HEK293T (cell line): ENCODE data around the gene FILIP1L.

Source experiments
- CTCF ChIA-PET: fragments of 350-600 bp; formaldehyde crosslinking; extraction: SDS; loops from one replicate; lab custom pipeline; 2021; ENCODE audit warnings: antibody characterized with exemption, inconsistent platforms; lab: Yijun Ruan, JAX
- POLR2A ChIA-PET: fragments of 350-600 bp; formaldehyde crosslinking; extraction: SDS; loops from one replicate; lab custom pipeline; 2020; ENCODE audit warnings: antibody characterized with exemption, inconsistent platforms; lab: Yijun Ruan, JAX
- DNase-seq: peaks from one replicate; pipeline ENCODE4 v3.0.0; 2012; ENCODE audit warnings: mixed read lengths; ENCODE audit errors: extremely low spot score
- ARNT ChIP-seq: fragments of 450-650 bp; IDR thresholded peaks from 2 replicates; pipeline ENCODE4 v1.6.1; 2017; ENCODE audit warnings: mild to moderate bottlenecking
- BHLHE40 ChIP-seq: fragments of 450-650 bp; IDR thresholded peaks from 2 replicates; pipeline ENCODE4 v1.6.1; 2016; ENCODE audit warnings: mild to moderate bottlenecking, moderate library complexity, borderline replicate concordance
- CTBP1 ChIP-seq: fragments of 450-650 bp; IDR thresholded peaks from 2 replicates; pipeline ENCODE4 v1.6.1; 2016; ENCODE audit warnings: borderline replicate concordance
- ELF4 ChIP-seq: fragments of 450-650 bp; IDR thresholded peaks from 2 replicates; pipeline ENCODE4 v1.6.1; 2017; ENCODE audit warnings: antibody characterized with exemption
- FOXA1 ChIP-seq: fragments of 450-650 bp; IDR thresholded peaks from 2 replicates; pipeline ENCODE4 v1.6.1; 2016; ENCODE audit warnings: mild to moderate bottlenecking
- FOXK2 ChIP-seq: fragments of 450-650 bp; IDR thresholded peaks from 2 replicates; pipeline ENCODE4 v1.6.1; 2016; ENCODE audit warnings: mild to moderate bottlenecking
- FOXM1 ChIP-seq: fragments of 450-650 bp; IDR thresholded peaks from 2 replicates; pipeline ENCODE4 v1.6.1; 2017; ENCODE audit warnings: mild to moderate bottlenecking, borderline replicate concordance
- HDGF ChIP-seq: fragments of 450-650 bp; IDR thresholded peaks from 2 replicates; pipeline ENCODE4 v1.6.1; 2017; ENCODE audit warnings: antibody characterized with exemption, borderline replicate concordance
- L3MBTL2 ChIP-seq: fragments of 450-650 bp; conservative IDR thresholded peaks from 2 replicates; pipeline ENCODE4 v1.6.1; 2016; ENCODE audit warnings: mild to moderate bottlenecking
- LEF1 ChIP-seq: fragments of 450-650 bp; IDR thresholded peaks from 2 replicates; pipeline ENCODE4 v1.6.1; 2017; ENCODE audit warnings: mild to moderate bottlenecking, borderline replicate concordance
- NFRKB ChIP-seq: fragments of 450-650 bp; IDR thresholded peaks from 2 replicates; pipeline ENCODE4 v1.6.1; 2016; ENCODE audit warnings: mild to moderate bottlenecking, moderate library complexity
- SP1 ChIP-seq: fragments of 450-650 bp; IDR thresholded peaks from 2 replicates; pipeline ENCODE4 v1.6.1; 2017
- SUZ12 ChIP-seq: fragments of 450-650 bp; IDR thresholded peaks from 2 replicates; pipeline ENCODE4 v1.6.1; 2016; ENCODE audit warnings: mild to moderate bottlenecking
- TARDBP ChIP-seq: fragments of 450-650 bp; IDR thresholded peaks from 2 replicates; pipeline ENCODE4 v1.6.1; 2016
- ZNF384 ChIP-seq: fragments of 450-650 bp; IDR thresholded peaks from 2 replicates; pipeline ENCODE4 v1.6.1; 2016
- TF ChIP-seq, protein P1 (sequence below): fragments of 450-650 bp; IDR thresholded peaks from 2 replicates; pipeline ENCODE4 v1.6.1; 2016

The FILIP1L gene

DNA sequence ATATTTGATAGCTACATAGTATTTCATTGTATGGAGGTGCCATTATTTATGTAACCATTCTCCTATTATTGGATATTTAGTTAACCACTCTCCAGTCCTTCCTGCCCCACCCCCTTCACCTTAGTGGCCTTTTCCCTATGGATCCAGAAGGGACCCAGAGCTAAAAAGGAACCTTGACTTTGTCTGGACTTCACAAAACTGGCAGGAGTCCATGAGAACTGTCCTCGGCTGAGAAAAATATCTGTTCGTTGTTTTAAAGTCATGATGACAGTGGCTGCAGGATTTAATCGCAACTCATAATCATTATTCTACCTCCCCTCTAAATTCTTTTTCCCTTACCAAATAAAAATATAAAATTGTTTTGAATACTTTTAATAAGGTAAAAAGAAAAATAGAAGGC, 166.9 kb downstream of the FILIP1L start:
- POLR2A ChIA-PET: no interaction called here
- no peak for DNase-seq
- CTCF ChIA-PET: interaction anchor here (0.6 kb wide), 1 partner anchor 181 kb away, joined by 3 read pairs; no protein-coding TSS in a partner anchor
- TF ChIP-seq, protein P1, sequence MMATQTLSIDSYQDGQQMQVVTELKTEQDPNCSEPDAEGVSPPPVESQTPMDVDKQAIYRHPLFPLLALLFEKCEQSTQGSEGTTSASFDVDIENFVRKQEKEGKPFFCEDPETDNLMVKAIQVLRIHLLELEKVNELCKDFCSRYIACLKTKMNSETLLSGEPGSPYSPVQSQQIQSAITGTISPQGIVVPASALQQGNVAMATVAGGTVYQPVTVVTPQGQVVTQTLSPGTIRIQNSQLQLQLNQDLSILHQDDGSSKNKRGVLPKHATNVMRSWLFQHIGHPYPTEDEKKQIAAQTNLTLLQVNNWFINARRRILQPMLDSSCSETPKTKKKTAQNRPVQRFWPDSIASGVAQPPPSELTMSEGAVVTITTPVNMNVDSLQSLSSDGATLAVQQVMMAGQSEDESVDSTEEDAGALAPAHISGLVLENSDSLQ: no peak
- TF ChIP-seq FOXM1 (no peak), NFRKB (no peak), TARDBP (no peak), LEF1 (no peak), ELF4 (no peak), CTBP1 (no peak), ARNT (no peak), SUZ12 (no peak), BHLHE40 (no peak), ZNF384 (no peak), L3MBTL2 (no peak), SP1 (no peak), HDGF (no peak), FOXK2 (no peak), FOXA1 (no peak)

DNA sequence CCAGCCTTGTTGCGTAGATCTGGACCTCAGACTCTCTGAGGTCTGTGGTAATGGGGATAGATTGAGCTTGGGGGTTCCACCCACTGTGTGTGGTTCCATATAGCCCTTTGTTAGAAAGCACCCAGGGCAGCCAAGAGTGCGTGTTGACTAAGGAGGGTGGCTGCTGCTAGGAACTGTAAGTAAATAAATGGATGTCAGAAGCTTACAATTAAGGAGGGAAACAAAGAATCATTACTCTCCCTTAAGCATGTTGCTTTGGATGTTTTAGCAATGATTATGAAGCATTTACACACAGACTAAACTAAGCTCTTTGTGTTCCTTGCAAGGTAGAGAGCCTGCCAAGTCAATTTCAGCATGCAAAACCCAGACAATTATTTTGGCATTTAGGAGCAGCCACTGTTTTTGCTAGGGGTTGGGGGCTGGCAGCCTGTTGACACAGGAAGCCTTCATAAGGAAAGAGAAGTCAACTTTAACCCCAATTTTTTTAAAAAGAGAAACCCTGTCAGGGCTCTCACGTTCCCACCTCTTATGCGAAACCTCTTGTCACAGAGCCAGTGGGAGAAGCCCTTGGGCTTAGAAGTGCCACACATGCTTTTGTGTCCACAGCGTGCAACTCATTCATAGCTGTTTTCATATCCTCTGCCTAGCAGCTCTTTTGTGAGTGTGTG, 168.8 kb downstream of the FILIP1L start:
- POLR2A ChIA-PET: interaction anchor here (0.7 kb wide), 1 partner anchor 37 kb away, joined by 3 read pairs; no protein-coding TSS in a partner anchor
- TF ChIP-seq NFRKB: no peak
- TF ChIP-seq ZNF384: no peak
- no peak for TF ChIP-seq SUZ12
- no peak for TF ChIP-seq TARDBP
- TF ChIP-seq HDGF: no peak
- TF ChIP-seq ELF4: no peak
- DNase-seq: no peak
- CTCF ChIA-PET: interaction anchor here (1.1 kb wide), 1 partner anchor 19 kb away, joined by 4 read pairs; no protein-coding TSS in a partner anchor

DNA sequence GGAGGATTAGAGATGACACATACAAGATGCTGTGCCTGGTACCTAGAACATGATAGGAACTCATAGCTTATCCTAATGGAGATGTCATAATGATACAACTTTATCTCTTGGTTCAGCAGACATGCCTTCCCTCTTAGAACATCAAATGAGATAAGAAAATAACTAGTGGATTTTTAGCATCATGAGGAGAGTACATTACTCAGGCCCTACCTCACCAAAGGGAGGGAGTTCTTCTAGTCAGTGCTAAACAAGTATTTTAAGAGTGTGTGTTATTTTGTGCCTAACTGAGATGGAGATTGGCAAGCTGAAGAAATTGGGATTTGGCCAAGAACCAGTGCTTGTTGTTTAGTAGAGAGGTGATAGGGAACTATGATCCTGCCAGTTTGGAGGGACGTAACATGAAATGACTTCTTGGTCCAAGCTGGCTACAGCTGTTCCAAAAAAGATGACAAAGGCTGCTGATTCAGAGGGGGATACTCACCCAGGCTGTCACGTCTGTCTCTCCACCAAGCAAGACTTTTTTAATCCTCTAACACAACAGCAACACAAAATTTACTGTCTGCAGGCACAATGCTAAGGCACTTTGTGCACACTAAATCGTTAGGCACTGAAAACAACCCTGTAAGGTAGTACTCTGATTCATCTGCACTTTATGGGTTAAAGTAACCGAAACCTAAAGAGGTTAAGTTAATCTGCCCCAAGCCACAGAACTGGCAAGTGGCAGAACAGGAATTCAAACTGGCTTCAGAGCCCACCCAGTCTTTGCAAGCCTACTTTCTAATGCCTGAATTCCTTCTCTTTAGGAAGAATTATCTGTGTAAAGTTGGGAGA, 170.2 kb downstream of the FILIP1L start:
- no peak for TF ChIP-seq NFRKB
- no peak for TF ChIP-seq FOXM1
- ChIA-PET CTCF (no interaction called here), POLR2A (interaction anchor here (1.3 kb wide), 1 partner anchor 58 kb away, joined by 3 read pairs; no protein-coding TSS in a partner anchor)
- DNase-seq: no peak

DNA sequence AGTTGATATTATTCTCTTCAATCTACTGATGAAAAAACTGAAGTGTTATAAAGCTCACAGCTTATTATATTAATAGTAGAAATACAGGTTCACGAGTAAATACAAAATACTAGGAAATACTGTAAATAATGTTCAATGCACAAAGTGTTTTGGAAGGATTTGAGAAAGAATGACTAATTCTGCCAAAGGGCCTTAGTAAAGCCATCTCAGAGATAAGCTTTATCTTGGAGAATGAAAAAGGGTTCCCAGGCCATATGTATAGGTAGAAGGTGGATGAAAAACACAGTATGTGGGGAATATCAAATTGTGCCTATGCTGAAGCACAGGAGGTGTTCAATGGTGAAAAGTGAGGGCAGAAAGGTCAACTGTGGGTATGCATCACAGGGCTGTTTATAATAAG, 173.1 kb downstream of the FILIP1L start:
- no peak for TF ChIP-seq ZNF384
- ChIA-PET CTCF (no interaction called here), POLR2A (no interaction called here)
- no peak for DNase-seq

DNA sequence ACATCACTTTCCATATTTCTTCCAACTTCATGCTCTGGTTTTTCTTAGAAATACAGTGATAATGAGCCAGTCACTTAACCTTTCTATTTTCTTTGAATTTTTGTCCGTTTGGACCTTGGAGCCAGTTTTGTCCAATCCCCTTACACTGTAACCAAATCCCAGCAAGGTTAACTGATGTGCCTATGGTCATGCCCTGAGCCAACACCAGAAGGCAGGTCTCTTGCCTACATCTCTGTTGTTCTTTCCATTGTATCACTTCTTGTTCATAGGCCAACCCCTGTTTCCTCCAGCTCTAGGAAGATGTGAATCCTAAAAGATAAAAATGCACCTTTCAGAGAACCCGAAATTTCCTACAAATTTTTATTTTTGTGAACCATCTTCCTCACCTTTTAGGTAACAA, 174.0 kb downstream of the FILIP1L start:
- ChIA-PET POLR2A (interaction anchor here (0.7 kb wide), 1 partner anchor 19 kb away, joined by 3 read pairs; no protein-coding TSS in a partner anchor), CTCF (interaction anchor here (1.7 kb wide), 1 partner anchor 15 kb away, joined by 4 read pairs; no protein-coding TSS in a partner anchor)
- TF ChIP-seq TARDBP (no peak), ELF4 (no peak)
- no peak for DNase-seq

DNA sequence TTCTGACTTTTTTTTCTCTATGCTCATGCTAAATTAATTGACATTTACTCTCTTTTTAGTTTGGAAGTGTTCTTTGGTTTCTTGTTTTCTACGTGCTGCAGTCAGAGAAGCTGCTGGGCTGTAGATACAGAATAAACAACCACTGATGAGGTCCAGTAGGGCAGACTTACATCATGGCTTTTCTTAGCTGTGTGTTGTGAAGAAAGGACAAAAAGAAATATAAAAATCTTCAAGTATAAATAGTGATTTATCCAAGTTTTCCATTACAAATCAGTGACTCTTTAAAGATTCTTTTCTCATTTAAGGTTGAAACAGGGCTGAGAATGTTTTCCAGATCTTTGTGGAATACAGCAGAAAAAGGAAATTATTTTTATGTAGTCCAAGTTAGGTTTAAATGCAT, 174.4 kb downstream of the FILIP1L start:
- CTCF ChIA-PET: interaction anchor here (1.7 kb wide), 1 partner anchor 14 kb away, joined by 4 read pairs; no protein-coding TSS in a partner anchor

DNA sequence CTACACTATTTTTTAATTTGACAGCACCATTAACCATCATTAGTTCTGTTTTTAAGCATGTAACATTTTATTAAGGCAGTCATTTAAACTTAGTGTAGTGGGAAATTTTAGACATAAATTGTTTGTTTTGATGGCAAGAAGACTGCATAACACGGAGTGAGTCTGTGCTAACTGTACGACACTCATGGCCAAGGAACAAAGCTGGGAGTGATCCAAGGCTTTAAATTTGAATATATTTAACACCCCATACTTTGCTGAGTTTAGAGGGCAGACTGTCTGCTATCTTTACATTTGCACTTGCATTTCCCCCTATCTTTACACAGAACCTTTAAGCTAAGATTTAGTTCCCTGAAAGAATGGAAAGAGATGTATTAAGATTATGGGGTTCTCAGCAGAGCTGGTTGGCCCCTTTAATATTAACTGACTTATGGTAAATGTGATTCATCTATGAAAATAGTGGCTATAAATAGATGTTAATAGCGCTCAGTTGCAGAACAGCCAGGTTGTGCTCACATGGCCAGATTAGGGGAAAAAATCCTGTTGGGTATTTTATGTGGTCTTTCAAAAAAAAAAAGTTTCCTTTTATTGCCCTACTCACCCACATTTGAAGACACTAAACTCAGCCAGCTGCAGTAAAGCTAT, 175.9 kb downstream of the FILIP1L start:
- CTCF ChIA-PET: no interaction called here
- DNase-seq: no peak
- POLR2A ChIA-PET: no interaction called here
- TF ChIP-seq FOXA1 (no peak), ARNT (no peak), SP1 (no peak), SUZ12 (no peak), HDGF (no peak), ZNF384 (no peak), ELF4 (no peak), TARDBP (no peak), L3MBTL2 (no peak), LEF1 (no peak), FOXK2 (no peak), BHLHE40 (no peak), CTBP1 (no peak), FOXM1 (no peak), NFRKB (no peak)
- TF ChIP-seq, protein P1: no peak

More for the DNA sequence above, 174.4 kb downstream of the FILIP1L start:
- DNase-seq: no peak
- TF ChIP-seq ARNT: no peak
- no peak for TF ChIP-seq LEF1
- no peak for TF ChIP-seq ELF4
- TF ChIP-seq ZNF384: no peak
- TF ChIP-seq SP1: no peak
- TF ChIP-seq SUZ12: no peak
- no peak for TF ChIP-seq FOXK2
- TF ChIP-seq TARDBP: no peak
- TF ChIP-seq CTBP1: no peak
- TF ChIP-seq NFRKB: no peak
- TF ChIP-seq FOXM1: no peak
- POLR2A ChIA-PET: no interaction called here
